HCT116 (cell line): ENCODE data around the gene PKIB. TPM values are rescaled to one million over a fixed set of nuclear protein-coding genes. Genes with fewer than 3 reads are reported as not detected.

Experiments used
- ATAC-seq: fragments of 200-7000 bp; cut with Tn5 transposase; 2 replicates; pipeline ENCODE4 v1.9.1; 2020; ENCODE audit warnings: mild to moderate bottlenecking, moderate library complexity
- BruUV-seq: library from RNA; stranded (reverse); fragments of 400-500 nt; replicated peaks from 2 replicates; lab custom pipeline; 2021; lab: Mats Ljungman, UMichigan
- CTCF ChIA-PET: fragments of 300-600 bp; sonication (Branson Sonifier 250); formaldehyde crosslinking; loops from one replicate; lab custom pipeline; 2021; ENCODE audit warnings: antibody characterized with exemption; lab: Charles Lee
- POLR2A ChIA-PET: fragments of 300-600, 350-600 bp; sonication (Branson Sonifier 250); formaldehyde crosslinking; loops from one replicate; lab custom pipeline; 2021; ENCODE audit warnings: antibody characterized with exemption; lab: Charles Lee
- RAD21 ChIA-PET, 2 experiments: fragments of 300-600 bp; sonication (Branson Sonifier 250); formaldehyde crosslinking; loops; one replicate each; lab custom pipeline; 2023; ENCODE audit warnings: low total read pairs in 2 of 2; ENCODE audit not compliant: uncharacterized antibody in 2 of 2, unreplicated experiment in 2 of 2, low non-redundant PET in 1 of 2; lab: Charles Lee
- DNase-seq: peaks from one replicate; pipeline ENCODE4 v3.0.0-alpha.2; 2010; ENCODE audit warnings: low read depth, low spot score
- H2AFZ ChIP-seq: fragments of 200-600 bp; shearing (Covaris generic), sonication (generic); 2 replicates; pipeline ENCODE4 v1.6.1; 2017; ENCODE audit warnings: low read depth, mixed run types, mixed read lengths, antibody characterized with exemption, low read length; ENCODE audit not compliant: poor library complexity, severe bottlenecking
- H3K27ac ChIP-seq: 2 replicates; pipeline ENCODE4 v1.5.1; 2012; ENCODE audit warnings: low read depth, low read length
- H3K27me3 ChIP-seq: fragments of 200-600 bp; sonication (generic); 2 replicates; pipeline ENCODE4 v1.6.1; 2016; ENCODE audit warnings: mixed run types, low read length, mixed read lengths; ENCODE audit not compliant: insufficient read depth
- H3K36me3 ChIP-seq, 2 experiments: fragments of 200-500 bp in 1 of 2; fragments of 200-600 bp in 1 of 2; sonication (Bioruptor generic) in 1 of 2; sonication (generic) in 1 of 2; 2 replicates each; pipeline versions ENCODE4 v1.5.1 to v1.6.1; 2014 to 2016; ENCODE audit warnings: low read length in 2 of 2, inconsistent platforms in 1 of 2, mixed read lengths in 1 of 2, mixed run types in 1 of 2; ENCODE audit not compliant: insufficient read depth in 2 of 2, control insufficient read depth in 1 of 2
- H3K4me1 ChIP-seq, 2 experiments: fragments of 200-600 bp in 1 of 2; sonication (generic) in 1 of 2; 2 replicates each; pipeline versions ENCODE4 v1.5.1 to v1.6.1; 2012 to 2017; ENCODE audit warnings: low read length in 2 of 2, inconsistent platforms in 1 of 2, mild to moderate bottlenecking in 1 of 2, mixed read lengths in 1 of 2, mixed run types in 1 of 2, moderate library complexity in 1 of 2; ENCODE audit not compliant: insufficient read depth in 2 of 2, control insufficient read depth in 1 of 2
- H3K4me2 ChIP-seq: fragments of 200-600 bp; sonication (generic); 2 replicates; pipeline ENCODE4 v1.6.1; 2017; ENCODE audit warnings: mixed run types, low read length, mixed read lengths
- H3K4me3 ChIP-seq, 2 experiments: fragments of 200-600 bp in 1 of 2; sonication (generic) in 1 of 2; replicated peaks in 1 of 2; 2 replicates each; pipeline ENCODE4 v1.5.1; 2011 to 2016; ENCODE audit warnings: low read length in 2 of 2, control low read depth in 1 of 2, low read depth in 1 of 2, mild to moderate bottlenecking in 1 of 2, mixed read lengths in 1 of 2, mixed run types in 1 of 2
- H3K79me2 ChIP-seq: fragments of 200-600 bp; sonication (generic); 2 replicates; pipeline ENCODE4 v1.6.1; 2017; ENCODE audit warnings: mild to moderate bottlenecking, mixed run types, low read length, moderate library complexity, mixed read lengths; ENCODE audit not compliant: insufficient read depth
- H3K9ac ChIP-seq: fragments of 200-600 bp; sonication (generic); 2 replicates; pipeline ENCODE4 v1.6.1; 2016; ENCODE audit warnings: low read length, mixed read lengths
- H3K9me2 ChIP-seq: fragments of 200-600 bp; sonication (generic), shearing (Covaris generic); 2 replicates; pipeline ENCODE4 v1.6.1; 2017; ENCODE audit warnings: mixed run types, mild to moderate bottlenecking, moderate library complexity; ENCODE audit not compliant: insufficient read depth
- H3K9me3 ChIP-seq, 2 experiments: fragments of 200-500 bp in 1 of 2; fragments of 200-600 bp in 1 of 2; sonication (Bioruptor generic) in 1 of 2; sonication (generic) in 1 of 2; 2 replicates each; pipeline ENCODE4 v1.6.1; 2014 to 2017; ENCODE audit warnings: low read length in 2 of 2, mixed read lengths in 2 of 2, inconsistent platforms in 1 of 2, low read depth in 1 of 2, mild to moderate bottlenecking in 1 of 2, mixed run types in 1 of 2, moderate library complexity in 1 of 2; ENCODE audit not compliant: control insufficient read depth in 1 of 2, insufficient read depth in 1 of 2
- H4K20me1 ChIP-seq: fragments of 200-600 bp; sonication (generic), shearing (Covaris generic); 2 replicates; pipeline ENCODE4 v1.6.1; 2017; ENCODE audit warnings: mixed run types, mild to moderate bottlenecking, moderate library complexity; ENCODE audit not compliant: insufficient read depth
- CBX3 ChIP-seq: IDR thresholded peaks from 2 replicates; pipeline ENCODE4 v1.6.1; 2012; ENCODE audit warnings: low read depth
- CTCF ChIP-seq, 3 experiments: fragments of 200-600 bp in 1 of 3; sonication (generic) in 1 of 3; IDR thresholded peaks in 2 of 3; conservative IDR thresholded peaks in 1 of 3; 2 replicates each; pipeline ENCODE4 v1.5.1; 2012 to 2017; ENCODE audit warnings: low read depth in 2 of 3, low read length in 2 of 3, antibody characterized with exemption in 1 of 3, borderline replicate concordance in 1 of 3, control low read depth in 1 of 3, mild to moderate bottlenecking in 1 of 3, mixed read lengths in 1 of 3, mixed run types in 1 of 3, moderate library complexity in 1 of 3; ENCODE audit not compliant: insufficient read depth in 1 of 3
- EGR1 ChIP-seq: IDR thresholded peaks from 2 replicates; pipeline ENCODE4 v1.6.1; 2012; ENCODE audit warnings: low read depth
- ELF1 ChIP-seq: IDR thresholded peaks from 2 replicates; pipeline ENCODE4 v1.6.1; 2012; ENCODE audit warnings: low read depth, borderline replicate concordance
- EZH2 ChIP-seq: fragments of 200-600 bp; sonication (generic); IDR thresholded peaks from 2 replicates; pipeline ENCODE4 v1.6.1; 2017; ENCODE audit warnings: antibody characterized with exemption, mixed run types
- EZH2phosphoT487 ChIP-seq: fragments of 200-600 bp; IDR thresholded peaks from 2 replicates; pipeline ENCODE4 v1.6.1; 2018; ENCODE audit warnings: antibody characterized with exemption, borderline replicate concordance
- JUND ChIP-seq: IDR thresholded peaks from 2 replicates; pipeline ENCODE4 v1.6.1; 2012
- POLR2A ChIP-seq: IDR thresholded peaks from 2 replicates; pipeline ENCODE4 v1.7.0; 2011; ENCODE audit warnings: borderline replicate concordance; ENCODE audit not compliant: insufficient read depth, insufficient read length; ENCODE audit errors: extremely low read depth
- POLR2AphosphoS5 ChIP-seq: IDR thresholded peaks from 2 replicates; pipeline ENCODE4 v1.6.1; 2011; ENCODE audit warnings: mild to moderate bottlenecking, low read depth, low read length, moderate library complexity
- REST ChIP-seq: IDR thresholded peaks from 2 replicates; pipeline ENCODE4 v1.6.1; 2012; ENCODE audit warnings: low read depth
- SIN3A ChIP-seq: IDR thresholded peaks from 2 replicates; pipeline ENCODE4 v1.6.1; 2012; ENCODE audit warnings: low read depth
- SP1 ChIP-seq: IDR thresholded peaks from 2 replicates; pipeline ENCODE4 v1.6.1; 2012; ENCODE audit warnings: low read depth
- SRF ChIP-seq: IDR thresholded peaks from 2 replicates; pipeline ENCODE4 v1.6.1; 2012; ENCODE audit warnings: low read depth
- TCF7L2 ChIP-seq: IDR thresholded peaks from 2 replicates; pipeline ENCODE4 v1.7.0; 2011; ENCODE audit warnings: borderline replicate concordance, inconsistent platforms; ENCODE audit not compliant: insufficient read depth, insufficient read length; ENCODE audit errors: extremely low read depth
- ZFX ChIP-seq: fragments of 450-650 bp; IDR thresholded peaks from 2 replicates; pipeline ENCODE4 v1.6.1; 2017
- intact Hi-C: fragments of 100-400 bp; cut with micrococcal nuclease; formaldehyde crosslinking; loops from 2 replicates; pipeline ENCODE4 v1.10.0; 2022
- total RNA-seq: library from RNA; stranded (reverse); gene quantifications from one replicate; pipeline ENCODE4 v1.2.1, GENCODE V29; 2021; ENCODE audit not compliant: unreplicated experiment
- TF ChIP-seq, protein P1 (sequence below): IDR thresholded peaks from 2 replicates; pipeline ENCODE4 v1.6.1; 2012

The PKIB gene
- total RNA-seq, 1 experiment from 2014 or later = 24.0 TPM

DNA sequence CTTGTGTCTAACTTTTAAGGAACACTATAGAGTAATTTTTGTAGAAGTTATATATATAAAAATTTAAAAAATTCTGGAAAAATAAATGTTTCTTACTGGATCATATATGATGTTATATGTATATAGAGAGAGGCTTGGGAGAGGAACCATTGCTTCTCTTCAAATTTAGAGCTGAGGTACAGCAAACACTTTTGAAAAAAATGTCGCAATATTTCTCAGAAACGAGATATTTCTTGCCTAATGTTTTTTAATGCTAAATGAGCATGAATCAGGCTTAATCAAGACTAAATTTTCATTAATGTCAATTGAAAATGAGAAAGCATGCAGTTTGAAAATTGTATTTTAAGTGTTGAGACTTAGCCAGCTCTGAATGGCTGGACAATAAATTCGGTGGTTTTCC, 2.6 kb downstream of the PKIB start:
- TF ChIP-seq EZH2phosphoT487 = no peak
- TF ChIP-seq SP1 = no peak
- no peak for TF ChIP-seq ELF1
- TF ChIP-seq POLR2A = no peak
- no peak for TF ChIP-seq REST
- CTCF ChIA-PET = no interaction called here
- Histone ChIP-seq H3K4me1 (peaks cover 8 to 22% of the 10 kb centered on the region in 2 experiments; a peak in 3 of 4 replicates), H3K9me3 (no peaks in the 10 kb centered on the region), H3K27ac (no peak overlapping the region), H3K27me3 (no peaks in the 10 kb centered on the region), H3K79me2 (no peaks in the 10 kb centered on the region), H3K4me2 (no peak overlapping the region), H3K36me3 (no peaks in the 10 kb centered on the region; a peak in 1 of 4 replicates), H3K9me2 (no peaks in the 10 kb centered on the region), H3K9ac (no peak overlapping the region), H2AFZ (no peak overlapping the region), H4K20me1 (no peaks in the 10 kb centered on the region), H3K4me3 (no peak overlapping the region)
- RAD21 ChIA-PET = no interaction called here
- no peak for DNase-seq
- intact Hi-C loops = no loop called here
- no TSS peak for BruUV-seq
- POLR2A ChIA-PET = no interaction called here
- no peak for ATAC-seq

DNA sequence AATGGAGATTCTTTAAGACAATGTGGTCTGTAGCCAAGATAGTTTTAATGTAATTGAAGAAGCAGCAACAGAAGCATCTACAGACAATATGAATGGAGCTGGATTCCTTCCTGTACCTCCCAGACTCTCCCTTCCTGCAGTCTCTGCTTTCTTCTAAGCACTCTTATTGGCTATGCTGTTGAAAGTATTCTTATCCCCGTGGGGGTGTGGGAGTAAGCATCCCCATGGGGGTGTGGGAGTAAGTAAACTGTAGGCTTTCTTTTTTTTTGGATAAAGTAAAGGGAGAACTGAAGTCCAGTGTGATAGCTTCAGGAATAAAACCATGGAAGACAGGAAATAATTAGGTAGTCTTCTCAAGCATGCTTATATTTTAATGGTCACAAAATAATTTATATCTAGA, 4.1 kb downstream of the PKIB start:
- no peak for DNase-seq
- CTCF ChIA-PET = no interaction called here
- no peak overlapping the region for H3K9ac ChIP-seq
- H4K20me1 ChIP-seq = no peaks in the 10 kb centered on the region
- no peaks in the 10 kb centered on the region for H3K9me3 ChIP-seq
- RAD21 ChIA-PET = no interaction called here
- ATAC-seq = no peak
- H3K4me3 ChIP-seq = no peak overlapping the region
- no peak overlapping the region for H3K27ac ChIP-seq
- no peaks in the 10 kb centered on the region for H3K27me3 ChIP-seq
- H2AFZ ChIP-seq = no peak overlapping the region
- peaks cover 8 to 22% of the 10 kb centered on the region in 2 experiments; a peak in 3 of 4 replicates for H3K4me1 ChIP-seq
- BruUV-seq = no TSS peak
- no peaks in the 10 kb centered on the region for H3K79me2 ChIP-seq
- H3K9me2 ChIP-seq = no peaks in the 10 kb centered on the region
- intact Hi-C loops = no loop called here
- POLR2A ChIA-PET = no interaction called here
- H3K36me3 ChIP-seq = no peaks in the 10 kb centered on the region; a peak in 1 of 4 replicates
- no peak overlapping the region for H3K4me2 ChIP-seq
- TF ChIP-seq CBX3 (no peak), SIN3A (no peak), ZFX (no peak), EZH2 (no peak), EZH2phosphoT487 (no peak), CTCF (IDR thresholded peaks at IDR 0.05 in 2 of 3, conservative IDR thresholded peaks at IDR 0.05 in 1 of 3; ENCODE audit: borderline replicate concordance in 1 of 3, insufficient read depth in 1 of 3, low read depth in 2 of 3, low read length in 2 of 3) (no peak), ELF1 (no peak), EGR1 (no peak), JUND (no peak), TCF7L2 (no peak), SRF (no peak), POLR2AphosphoS5 (no peak)
- TF ChIP-seq, protein P1, sequence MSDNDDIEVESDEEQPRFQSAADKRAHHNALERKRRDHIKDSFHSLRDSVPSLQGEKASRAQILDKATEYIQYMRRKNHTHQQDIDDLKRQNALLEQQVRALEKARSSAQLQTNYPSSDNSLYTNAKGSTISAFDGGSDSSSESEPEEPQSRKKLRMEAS = no peak
